HFF-Myc (cell line): ENCODE results near the gene NAGK.
"Not testable (repeated sequence)": the region's sequence is repeated elsewhere in the genome, so short reads cannot be mapped to it uniquely, and the experiment has no call there.

Source experiments
- DNase-seq: peaks from one replicate; pipeline ENCODE4 v3.0.0-alpha.2; 2011; ENCODE audit warnings: low read depth; ENCODE audit errors: extremely low read depth
- H3K4me3 ChIP-seq: replicated peaks from 2 replicates; pipeline ENCODE4 v1.5.1; 2011; ENCODE audit warnings: low read depth, mild to moderate bottlenecking, control low read depth, low read length
- TF ChIP-seq, protein P1 (sequence below): IDR thresholded peaks from 2 replicates; pipeline ENCODE4 v1.5.1; 2012; ENCODE audit warnings: mild to moderate bottlenecking, low read depth, low read length, control low read depth; ENCODE audit errors: missing control alignments

The NAGK gene

DNA sequence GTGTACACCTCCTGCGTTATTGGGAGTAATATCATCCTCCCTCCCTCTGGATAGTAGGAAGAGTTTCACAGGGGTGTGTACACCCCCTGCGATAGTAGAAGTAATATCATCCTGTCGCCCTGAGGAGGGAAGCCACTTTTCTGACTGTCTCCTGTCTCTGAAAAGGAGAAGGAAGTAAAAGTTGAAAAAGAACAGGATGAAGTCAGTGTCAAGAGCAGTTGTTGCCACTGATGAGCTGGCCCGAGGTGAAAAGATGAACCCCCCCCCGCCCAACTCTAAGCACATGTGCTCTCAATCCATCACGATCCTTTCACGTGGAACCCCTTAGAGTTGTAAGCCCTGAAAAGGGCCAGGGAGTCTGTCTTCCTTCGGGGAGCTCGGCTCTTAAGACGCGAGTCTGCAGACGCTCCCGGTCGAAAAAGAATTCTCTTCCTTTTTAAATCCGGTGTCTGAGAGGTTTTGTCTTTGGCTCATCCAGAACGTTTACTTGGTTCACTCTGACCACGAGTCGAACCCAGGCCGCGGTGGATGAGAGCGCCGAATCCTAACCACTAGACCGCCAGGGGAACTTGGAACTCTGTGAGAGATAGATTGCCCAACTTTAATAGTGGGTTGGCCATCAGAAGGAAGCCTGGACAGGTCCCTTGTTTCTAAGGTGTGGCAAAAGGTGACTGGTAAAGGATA is 22.4 kb upstream of the NAGK start:
- TF ChIP-seq, protein P1, sequence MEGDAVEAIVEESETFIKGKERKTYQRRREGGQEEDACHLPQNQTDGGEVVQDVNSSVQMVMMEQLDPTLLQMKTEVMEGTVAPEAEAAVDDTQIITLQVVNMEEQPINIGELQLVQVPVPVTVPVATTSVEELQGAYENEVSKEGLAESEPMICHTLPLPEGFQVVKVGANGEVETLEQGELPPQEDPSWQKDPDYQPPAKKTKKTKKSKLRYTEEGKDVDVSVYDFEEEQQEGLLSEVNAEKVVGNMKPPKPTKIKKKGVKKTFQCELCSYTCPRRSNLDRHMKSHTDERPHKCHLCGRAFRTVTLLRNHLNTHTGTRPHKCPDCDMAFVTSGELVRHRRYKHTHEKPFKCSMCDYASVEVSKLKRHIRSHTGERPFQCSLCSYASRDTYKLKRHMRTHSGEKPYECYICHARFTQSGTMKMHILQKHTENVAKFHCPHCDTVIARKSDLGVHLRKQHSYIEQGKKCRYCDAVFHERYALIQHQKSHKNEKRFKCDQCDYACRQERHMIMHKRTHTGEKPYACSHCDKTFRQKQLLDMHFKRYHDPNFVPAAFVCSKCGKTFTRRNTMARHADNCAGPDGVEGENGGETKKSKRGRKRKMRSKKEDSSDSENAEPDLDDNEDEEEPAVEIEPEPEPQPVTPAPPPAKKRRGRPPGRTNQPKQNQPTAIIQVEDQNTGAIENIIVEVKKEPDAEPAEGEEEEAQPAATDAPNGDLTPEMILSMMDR = no peak
- H3K4me3 ChIP-seq = no peak overlapping the region
- DNase-seq = no peak

DNA sequence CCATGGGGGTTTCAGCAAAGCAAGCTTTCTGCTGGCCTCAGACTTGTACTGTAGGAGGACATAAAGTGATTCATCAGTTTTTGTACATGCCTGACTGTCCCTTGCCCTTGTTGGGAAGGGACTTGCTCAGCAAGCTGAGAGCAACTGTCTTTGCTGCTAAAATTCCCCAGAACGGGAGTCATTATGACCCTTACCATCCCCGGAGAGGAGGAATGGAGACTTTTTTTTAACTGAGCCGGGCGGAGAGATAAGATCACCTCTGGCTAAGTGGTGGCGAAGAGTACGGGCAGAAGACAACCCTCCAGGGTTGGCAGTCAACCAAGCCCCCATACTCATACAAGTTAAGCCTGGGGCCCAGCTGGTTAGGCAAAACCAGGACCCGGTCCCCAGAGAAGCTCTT is 20.4 kb upstream of the NAGK start:
- TF ChIP-seq, protein P1 = no peak
- DNase-seq = no peak
- H3K4me3 ChIP-seq = no peak overlapping the region

DNA sequence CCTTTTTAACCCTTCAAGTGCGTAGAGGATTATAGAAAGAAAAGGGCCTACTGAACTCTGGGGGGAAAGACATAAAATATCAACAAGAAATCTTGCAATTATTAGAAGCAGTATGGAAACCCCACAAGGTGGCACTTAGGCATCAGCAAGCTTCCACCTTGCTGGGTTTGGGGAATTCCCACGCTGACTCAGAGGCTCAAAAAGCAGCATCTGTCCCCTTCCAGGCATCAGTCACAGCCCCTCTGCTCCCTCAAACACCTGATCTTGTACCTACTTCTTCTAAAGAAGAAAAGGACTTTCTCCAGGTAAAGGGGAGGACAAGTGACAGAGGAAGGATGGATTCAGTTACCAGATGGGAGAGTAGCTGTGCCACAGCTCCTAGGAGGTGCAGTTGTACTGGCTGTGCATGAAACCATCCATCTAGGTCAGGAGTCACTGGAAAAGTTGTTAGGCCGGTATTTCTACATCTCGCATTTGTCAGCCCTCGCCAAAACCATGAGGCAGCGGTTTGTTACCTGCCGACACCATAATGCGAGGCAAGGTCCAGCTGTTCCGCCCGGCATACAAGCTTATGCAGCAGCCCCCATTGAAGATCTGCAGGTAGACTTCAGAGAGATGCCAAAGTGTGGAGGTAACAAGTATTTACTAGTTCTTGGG is 18.6 kb upstream of the NAGK start:
- not testable (repeated sequence) for DNase-seq, H3K4me3 ChIP-seq

DNA sequence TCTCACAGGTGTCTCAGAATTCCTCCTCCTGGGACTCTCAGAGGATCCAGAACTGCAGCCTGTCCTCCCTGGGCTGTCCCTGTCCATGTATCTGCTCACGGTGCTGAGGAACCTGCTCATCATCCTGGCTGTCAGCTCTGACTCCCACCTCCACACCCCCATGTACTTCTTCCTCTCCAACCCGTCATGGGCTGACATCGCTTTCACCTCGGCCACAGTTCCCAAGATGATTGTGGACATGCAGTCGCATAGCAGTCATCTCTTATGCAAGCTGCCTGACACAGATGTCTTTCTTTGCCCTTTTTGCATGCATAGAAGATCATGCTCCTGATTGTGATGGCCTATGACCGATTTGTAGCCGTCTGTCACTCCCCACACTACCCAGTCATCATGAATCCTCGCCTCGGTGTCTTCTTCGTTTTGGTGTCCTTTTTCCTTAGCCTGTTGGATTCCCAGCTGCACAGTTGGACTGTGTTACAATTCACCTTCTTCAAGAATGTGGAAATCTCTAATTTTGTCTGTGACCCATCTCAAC is 13.2 kb upstream of the NAGK start:
- not testable (repeated sequence) for DNase-seq, H3K4me3 ChIP-seq

DNA sequence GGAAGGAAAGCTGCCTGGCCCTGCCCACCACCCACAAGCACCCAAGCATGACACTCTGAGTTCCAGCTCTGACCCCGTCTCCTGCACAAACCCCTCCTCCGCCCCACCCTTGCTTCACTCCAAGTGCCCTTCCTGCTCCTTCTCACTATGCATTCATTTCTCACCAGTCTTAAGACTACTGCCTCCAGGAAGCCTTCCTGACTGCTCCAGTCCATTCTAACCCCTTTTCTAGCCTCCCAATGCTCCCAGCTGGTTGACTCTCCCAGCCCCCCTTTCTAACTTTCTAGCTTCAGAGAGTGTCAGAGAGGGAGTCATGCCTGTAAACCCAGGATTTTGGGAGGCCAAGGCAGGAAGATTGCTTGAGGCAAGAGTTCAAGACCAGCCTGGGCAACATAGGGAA is 8.2 kb upstream of the NAGK start:
- TF ChIP-seq, protein P1 = no peak
- no peak overlapping the region for H3K4me3 ChIP-seq
- DNase-seq = no peak

DNA sequence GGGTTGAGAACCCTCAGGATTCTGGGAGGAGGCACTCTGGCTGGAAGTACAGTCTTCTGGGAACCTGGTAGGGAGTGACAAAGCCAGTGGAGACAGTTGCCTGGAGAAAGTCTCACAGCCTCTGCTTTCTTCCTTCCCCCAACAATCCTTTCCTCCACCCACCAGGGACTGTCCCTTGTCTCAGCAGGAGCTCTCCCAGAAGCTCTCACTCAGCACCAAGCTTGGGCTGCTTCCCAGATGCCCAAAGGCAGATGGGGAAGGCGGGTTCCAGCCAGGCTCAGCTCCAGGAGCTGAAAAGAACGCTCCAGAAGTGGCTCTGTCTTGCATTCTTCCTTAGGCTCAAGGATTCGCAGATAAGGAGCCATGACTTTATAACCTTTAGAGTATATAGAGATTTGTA is 7.6 kb upstream of the NAGK start:
- TF ChIP-seq, protein P1 = no peak
- DNase-seq = no peak
- H3K4me3 ChIP-seq = no peak overlapping the region

DNA sequence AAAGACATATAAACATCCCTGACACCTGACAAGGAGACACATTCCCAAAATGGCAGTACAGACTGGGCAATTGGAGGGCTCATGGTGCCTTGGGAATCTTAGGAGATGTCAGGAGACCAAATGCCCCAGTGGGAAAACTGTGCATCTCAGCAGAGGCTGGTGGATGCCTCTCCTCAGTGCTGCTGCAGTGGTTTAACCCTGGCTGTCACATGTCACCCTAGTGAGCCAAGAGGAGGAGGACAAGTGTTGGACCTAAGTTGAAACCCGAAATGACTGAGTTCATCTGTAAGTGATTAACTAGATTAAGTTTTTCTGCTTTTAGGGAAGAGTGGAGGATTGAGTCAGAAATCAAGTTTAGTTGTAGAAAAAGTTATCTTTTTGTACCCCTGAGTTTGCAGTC is 5.2 kb upstream of the NAGK start:
- no peak overlapping the region for H3K4me3 ChIP-seq
- no peak for DNase-seq
- TF ChIP-seq, protein P1 = no peak
